Spleen (tissue), 11 donors: ENCODE data around the gene SSH2. TPM values are rescaled to one million over a fixed set of nuclear protein-coding genes. Genes with fewer than 3 reads are reported as not detected.
A peak's percentile ranks its signal among the peaks of the same experiment; 100 is the strongest.
"Not testable (repeated sequence)": the region's sequence is repeated elsewhere in the genome, so short reads cannot be mapped to it uniquely, and the experiment has no call there.

ENCODE experiments used
- DNase-seq: peaks from one replicate; pipeline ENCODE4 v3.0.0-alpha.2; 2020
- H3K27ac ChIP-seq, 8 donors: fragments of 200-600 bp; sonication (generic) in 7 of 8; 1 replicate in 4 of 8; 2 replicates in 4 of 8; pipeline versions ENCODE4 v1.5.0 to v1.8.0; 2016 to 2021; ENCODE audit warnings: inconsistent platforms in 4 of 8, mild to moderate bottlenecking in 4 of 8, moderate library complexity in 1 of 8
- H3K27me3 ChIP-seq, 7 donors: fragments of 200-600 bp; sonication (generic) in 6 of 7; replicated peaks in 1 of 7; 1 replicate in 4 of 7; 2 replicates in 3 of 7; pipeline versions ENCODE4 v1.5.0 to v1.8.0; 2016 to 2021; ENCODE audit warnings: inconsistent platforms in 3 of 7, mild to moderate bottlenecking in 1 of 7
- H3K36me3 ChIP-seq, 6 donors: fragments of 200-600 bp; sonication (generic) in 5 of 6; 1 replicate in 4 of 6; 2 replicates in 2 of 6; pipeline versions ENCODE4 v1.5.0 to v1.8.0; 2016 to 2021; ENCODE audit warnings: inconsistent platforms in 2 of 6
- H3K4me1 ChIP-seq, 6 donors: fragments of 200-600 bp; sonication (generic) in 5 of 6; 1 replicate in 3 of 6; 2 replicates in 3 of 6; pipeline versions ENCODE4 v1.5.0 to v1.8.0; 2016 to 2021; ENCODE audit warnings: inconsistent platforms in 3 of 6
- H3K4me3 ChIP-seq, 8 donors: fragments of 200-600 bp; sonication (generic) in 7 of 8; 1 replicate in 4 of 8; 2 replicates in 4 of 8; pipeline versions ENCODE4 v1.5.0 to v1.8.0; 2016 to 2021; ENCODE audit warnings: inconsistent platforms in 4 of 8, mild to moderate bottlenecking in 4 of 8, moderate library complexity in 2 of 8
- H3K9me3 ChIP-seq, 8 donors: fragments of 200-600 bp; sonication (generic) in 7 of 8; 1 replicate in 4 of 8; 2 replicates in 4 of 8; pipeline versions ENCODE4 v1.5.0 to v1.8.0; 2016 to 2021; ENCODE audit warnings: inconsistent platforms in 4 of 8
- CTCF ChIP-seq, 11 experiments: fragments of 200-600 bp in 7 of 11; fragments of 450-650 bp in 4 of 11; sonication (generic) in 4 of 11; IDR thresholded peaks in 8 of 11; conservative IDR thresholded peaks in 3 of 11; 1 replicate in 7 of 11; 2 replicates in 4 of 11; pipeline versions ENCODE4 v1.4.0 to v1.8.0; 2016 to 2021; ENCODE audit warnings: antibody characterized with exemption in 11 of 11, inconsistent platforms in 4 of 11, mild to moderate bottlenecking in 1 of 11
- POLR2A ChIP-seq, 3 donors: fragments of 450-650 bp; IDR thresholded peaks; one replicate each; pipeline ENCODE4 v1.5.1; 2017; ENCODE audit warnings: antibody characterized with exemption in 3 of 3, mild to moderate bottlenecking in 1 of 3
- POLR2AphosphoS5 ChIP-seq, 3 donors: sonication (generic); formaldehyde crosslinking; IDR thresholded peaks; one replicate each; pipeline ENCODE4 v1.5.1; 2017; ENCODE audit warnings: antibody characterized with exemption in 3 of 3
- WGBS, 5 donors: extraction: QIAGEN DNeasy Blood & Tissue Kit in 3 of 5; methylation state at CpG; one replicate each; pipeline versions ENCODE4 v1.1.5 to v1.1.7; 2013 to 2018; 5-methylcytosine and 5-hydroxymethylcytosine counted together
- intact Hi-C: fragments of 100-400 bp; cut with DNase I; formaldehyde crosslinking; loops from one replicate; pipeline ENCODE4 v1.15.0; 2023; ENCODE audit warnings: low total_unique reads
- polyA plus RNA-seq, 3 donors: library from polyadenylated mRNA; stranded (reverse); fragments of 200-250 nt; gene quantifications; one replicate each; pipeline ENCODE4 v1.2.1, GENCODE V29; 2013
- total RNA-seq, 7 donors: library from RNA; depleted of rRNA in 3 of 7; stranded (reverse); fragments of >200 nt in 3 of 7; fragmentation: NEBNext Ultra II Directional in 4 of 7; extraction: Animal tissue kit (Norgen Biotek cat#: 25700) in 4 of 7; gene quantifications; one replicate each; pipeline versions ENCODE4 v1.1.0 to v1.2.1, GENCODE V29; 2016 to 2021
- donor health status: healthy with polysubstance abuse.
- donor health status: DM: no; HTN: no; CAD: no; lungs with moderate emphysema.
- donor health status: DM: no; HTN: no; CAD: no.
- donor health status: Bipolar disorder and iron deficiency.
- donor health status: healthy.
- donor health status: DM: no; HTN: no; CAD: no.
- donor health status: DM: yes; HTN: yes; CAD: no.

SSH2 gene
- total and polyA plus RNA-seq, 10 donors = 15.9 to 182 (median 113) TPM

- TF ChIP-seq CTCF (IDR thresholded peaks at IDR 0.05 in 8 of 11, conservative IDR thresholded peaks at IDR 0.05 in 3 of 11) = no peak
- no peak for TF ChIP-seq POLR2A (IDR thresholded peaks at IDR 0.05)
- TF ChIP-seq POLR2AphosphoS5 (IDR thresholded peaks at IDR 0.05) = no peak
These were observed 67.9 kb downstream of the SSH2 start for GRCh38 chr17:29862127-29862526.

GRCh38 chr17:29859445-29859844, 70.6 kb downstream of the SSH2 start:
- H3K36me3 ChIP-seq, DNase-seq, H3K4me3 ChIP-seq, intact Hi-C loops, H3K27me3 ChIP-seq: not testable (repeated sequence)
- Histone ChIP-seq H3K27ac (peak overlapping the region in 4 of 8 donors; percentile 25 to 68 (median 58)), H3K4me1 (peaks cover 0 to 34% (median 8%) of the 10 kb centered on the region in 6 donors), H3K9me3 (peaks cover 0 to 13% (median 8%) of the 10 kb centered on the region in 8 donors)
- WGBS, 5 donors = 73 to 96% (median 85%) methylated on average over 4 of the region's 4 CpGs

More at GRCh38 chr17:29862127-29862526, 67.9 kb downstream of the SSH2 start:
- no peak for DNase-seq
- intact Hi-C loops = no loop called here
- H3K9me3 ChIP-seq = peaks cover 0 to 9% (median 5%) of the 10 kb centered on the region in 8 donors
- H3K36me3 ChIP-seq = no peaks in the 10 kb centered on the region
- H3K4me1 ChIP-seq = peaks cover 0 to 25% (median 5%) of the 10 kb centered on the region in 6 donors
- H3K27ac ChIP-seq = no peak overlapping the region
- no peak overlapping the region for H3K4me3 ChIP-seq
- H3K27me3 ChIP-seq = no peaks in the 10 kb centered on the region

- H3K4me3 ChIP-seq = no peak overlapping the region
- peaks cover 0 to 34% (median 8%) of the 10 kb centered on the region in 6 donors for H3K4me1 ChIP-seq
- no peak overlapping the region for H3K27ac ChIP-seq
- intact Hi-C loops = no loop called here
- H3K9me3 ChIP-seq = peaks cover 0 to 13% (median 8%) of the 10 kb centered on the region in 8 donors
- H3K27me3 ChIP-seq = no peaks in the 10 kb centered on the region
- no peak for DNase-seq
- no peak for TF ChIP-seq POLR2AphosphoS5 (IDR thresholded peaks at IDR 0.05)
- no peak for TF ChIP-seq POLR2A (IDR thresholded peaks at IDR 0.05)
- no peak for TF ChIP-seq CTCF (IDR thresholded peaks at IDR 0.05 in 8 of 11, conservative IDR thresholded peaks at IDR 0.05 in 3 of 11)
- H3K36me3 ChIP-seq = no peaks in the 10 kb centered on the region
These were observed 72.2 kb downstream of the SSH2 start for GRCh38 chr17:29857823-29858222.

- peaks cover 0 to 13% (median 8%) of the 10 kb centered on the region in 8 donors for H3K9me3 ChIP-seq
- H3K27ac ChIP-seq, H3K27me3 ChIP-seq, H3K4me3 ChIP-seq, H3K36me3 ChIP-seq, intact Hi-C loops, DNase-seq: not testable (repeated sequence)
- WGBS, 5 donors = 87 to 96% (median 90%) methylated on average over 4 of the region's 4 CpGs
- peaks cover 0 to 36% (median 8%) of the 10 kb centered on the region in 6 donors for H3K4me1 ChIP-seq
These were observed 72.9 kb downstream of the SSH2 start for GRCh38 chr17:29857105-29857504.

- WGBS, 5 donors = 38 to 63% (median 47%) methylated on average over 1 of the region's 1 CpG
- no peak for TF ChIP-seq CTCF (IDR thresholded peaks at IDR 0.05 in 8 of 11, conservative IDR thresholded peaks at IDR 0.05 in 3 of 11)
- TF ChIP-seq POLR2A (IDR thresholded peaks at IDR 0.05) = no peak
- TF ChIP-seq POLR2AphosphoS5 (IDR thresholded peaks at IDR 0.05) = no peak
- DNase-seq = no peak
These were observed 74.3 kb downstream of the SSH2 start for GRCh38 chr17:29855686-29856085.

More at GRCh38 chr17:29855686-29856085, 74.3 kb downstream of the SSH2 start:
- H3K36me3 ChIP-seq = no peaks in the 10 kb centered on the region
- no peaks in the 10 kb centered on the region for H3K27me3 ChIP-seq
- peaks cover 0 to 13% (median 8%) of the 10 kb centered on the region in 8 donors for H3K9me3 ChIP-seq
- peak overlapping the region in 2 of 8 donors; percentile 24 to 36 for H3K27ac ChIP-seq
- peaks cover 0 to 35% (median 8%) of the 10 kb centered on the region in 6 donors for H3K4me1 ChIP-seq
- H3K4me3 ChIP-seq = no peak overlapping the region
- intact Hi-C loops = no loop called here
